Smooth muscle cell of the umbilical artery (primary cell): ENCODE results near the gene BCL3. TPM values are rescaled to one million over a fixed set of nuclear protein-coding genes. Genes with fewer than 3 reads are reported as not detected.

ENCODE experiments used
- total RNA-seq: library from RNA; depleted of rRNA; stranded (reverse); fragments of >200 nt; gene quantifications from 2 replicates; pipeline ENCODE4 v1.2.3, GENCODE V29; 2014

BCL3 gene, protein sequence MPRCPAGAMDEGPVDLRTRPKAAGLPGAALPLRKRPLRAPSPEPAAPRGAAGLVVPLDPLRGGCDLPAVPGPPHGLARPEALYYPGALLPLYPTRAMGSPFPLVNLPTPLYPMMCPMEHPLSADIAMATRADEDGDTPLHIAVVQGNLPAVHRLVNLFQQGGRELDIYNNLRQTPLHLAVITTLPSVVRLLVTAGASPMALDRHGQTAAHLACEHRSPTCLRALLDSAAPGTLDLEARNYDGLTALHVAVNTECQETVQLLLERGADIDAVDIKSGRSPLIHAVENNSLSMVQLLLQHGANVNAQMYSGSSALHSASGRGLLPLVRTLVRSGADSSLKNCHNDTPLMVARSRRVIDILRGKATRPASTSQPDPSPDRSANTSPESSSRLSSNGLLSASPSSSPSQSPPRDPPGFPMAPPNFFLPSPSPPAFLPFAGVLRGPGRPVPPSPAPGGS
- 9.2 and 9.6 TPM in 2 replicates for total RNA-seq

DNA sequence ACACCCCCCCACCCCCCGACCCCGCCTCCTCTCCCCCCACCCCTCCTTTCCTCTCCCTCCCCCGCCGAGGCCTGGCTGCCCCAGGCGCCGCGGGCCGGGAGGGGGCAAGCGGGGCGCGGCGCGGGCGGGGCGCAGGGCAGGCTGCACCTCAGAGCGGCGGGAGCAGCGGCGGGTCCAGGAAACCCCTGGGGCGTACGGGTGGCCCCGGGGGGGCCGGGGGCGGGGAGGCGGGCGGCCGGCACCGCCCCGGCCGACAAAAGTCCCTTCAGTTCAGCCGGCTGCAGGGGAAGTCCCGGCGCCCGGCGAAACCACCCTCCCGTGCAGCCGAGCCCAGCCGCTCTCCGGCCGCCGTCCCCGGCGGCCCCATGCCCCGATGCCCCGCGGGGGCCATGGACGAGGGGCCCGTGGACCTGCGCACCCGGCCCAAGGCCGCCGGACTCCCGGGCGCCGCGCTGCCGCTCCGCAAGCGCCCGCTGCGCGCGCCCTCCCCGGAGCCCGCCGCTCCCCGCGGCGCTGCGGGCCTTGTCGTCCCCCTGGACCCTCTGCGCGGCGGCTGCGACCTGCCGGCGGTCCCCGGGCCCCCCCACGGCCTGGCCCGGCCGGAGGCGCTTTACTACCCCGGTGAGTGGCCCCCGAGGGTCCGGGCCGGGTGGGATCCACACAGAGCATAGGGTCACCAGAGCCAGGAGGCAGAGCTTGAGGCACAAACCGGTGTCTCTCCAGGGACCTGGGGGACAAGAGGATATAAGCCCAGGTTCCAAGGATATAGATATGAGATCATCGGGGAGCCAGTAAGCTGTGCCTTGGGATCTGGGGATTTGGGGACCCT is at the start of gene BCL3:
TSS of gene BCL3 (plus strand) at position 283 of the 829 bp plus-strand sequence. CDS start at position 366, 83 bp downstream.

GRCh38 chr19:44777715-44778347 is 29.3 kb downstream of the BCL3 start, which contains the start of gene CBLC:
Gene CBLC, plus strand, starts transcription at chr19:44777890. Its CDS starts 42 bp downstream, at chr19:44777932.

GRCh38 chr19:44808463-44809371 is 60.2 kb downstream of the BCL3 start, which contains the start of gene BCAM:
Gene BCAM, plus strand, starts transcription at chr19:44809103. Its CDS starts 22 bp downstream, at chr19:44809125.

Other genes with a start within 250 kb of the BCL3 start
- 5.6 and 9.2 TPM in 2 replicates for gene ZNF180, start 248.2 kb upstream of the BCL3 start, total RNA-seq
- gene CEACAM20, start 219.0 kb upstream of the BCL3 start, total RNA-seq = not detected in 2 replicates
- not detected in 2 replicates for gene IGSF23, start 135.1 kb upstream of the BCL3 start, total RNA-seq
- gene PVR, start 104.8 kb upstream of the BCL3 start, total RNA-seq = 137 and 147 TPM in 2 replicates
- gene CEACAM19, start 77.2 kb upstream of the BCL3 start, total RNA-seq = 0.30 and 1.9 TPM in 2 replicates
- not detected in 2 replicates for gene CEACAM16, start 49.6 kb upstream of the BCL3 start, total RNA-seq
- not detected in 2 replicates for gene CBLC, start 29.2 kb downstream of the BCL3 start, total RNA-seq
- 9.3 and 20.2 TPM in 2 replicates for gene BCAM, start 60.4 kb downstream of the BCL3 start, total RNA-seq
- gene NECTIN2, start 97.6 kb downstream of the BCL3 start, total RNA-seq = 95.6 and 115 TPM in 2 replicates
- gene TOMM40, start 142.5 kb downstream of the BCL3 start, total RNA-seq = 43.4 and 64.6 TPM in 2 replicates
- 2.3 and 8.9 TPM in 2 replicates for gene APOE, start 157.1 kb downstream of the BCL3 start, total RNA-seq
- 0.59 TPM in 1 of 2 replicates, not detected in the other for gene APOC1, start 165.9 kb downstream of the BCL3 start, total RNA-seq
- not detected in 2 replicates for gene APOC4, start 193.5 kb downstream of the BCL3 start, total RNA-seq
- gene APOC2, start 197.3 kb downstream of the BCL3 start, total RNA-seq = not detected in 2 replicates
- gene CLPTM1, start 206.7 kb downstream of the BCL3 start, total RNA-seq = 51.7 and 56.2 TPM in 2 replicates